Calu3 (cell line): ENCODE data around the gene ARMC12. TPM values are rescaled to one million over a fixed set of nuclear protein-coding genes. Genes with fewer than 3 reads are reported as not detected.

Source experiments
- BruUV-seq: library from RNA; stranded (reverse); fragments of 400-500 nt; replicated peaks from 2 replicates; lab custom pipeline; 2021; lab: Mats Ljungman, UMichigan
- CTCF ChIA-PET: fragments of 300-600 bp; sonication (Branson Sonifier 250); formaldehyde crosslinking; loops from one replicate; lab custom pipeline; 2022; ENCODE audit warnings: antibody characterized with exemption; lab: Charles Lee
- DNase-seq: peaks from one replicate; pipeline ENCODE4 v3.0.0; 2022
- H3K27ac Mint-ChIP-seq: one replicate; pipeline ENCODE4 v1.8.0; 2022; ENCODE audit warnings: mixed read lengths; ENCODE audit not compliant: unreplicated experiment
- H3K27me3 Mint-ChIP-seq: one replicate; pipeline ENCODE4 v1.8.0; 2022; ENCODE audit warnings: mixed read lengths; ENCODE audit not compliant: unreplicated experiment
- H3K36me3 Mint-ChIP-seq: one replicate; pipeline ENCODE4 v1.8.0; 2022; ENCODE audit warnings: mild to moderate bottlenecking, moderate library complexity, mixed read lengths; ENCODE audit not compliant: insufficient read depth, unreplicated experiment
- H3K4me1 Mint-ChIP-seq: one replicate; pipeline ENCODE4 v1.8.0; 2022; ENCODE audit warnings: mild to moderate bottlenecking, low read depth, mixed read lengths; ENCODE audit not compliant: unreplicated experiment
- H3K4me3 Mint-ChIP-seq: one replicate; pipeline ENCODE4 v1.8.0; 2022; ENCODE audit warnings: mild to moderate bottlenecking, low read depth, moderate library complexity, mixed read lengths; ENCODE audit not compliant: unreplicated experiment
- H3K9me3 Mint-ChIP-seq: one replicate; pipeline ENCODE4 v1.8.0; 2022; ENCODE audit warnings: low read depth, mixed read lengths; ENCODE audit not compliant: unreplicated experiment
- CTCF ChIP-seq: fragments of 200-600 bp; IDR thresholded peaks from one replicate; pipeline ENCODE4 v1.8.0; 2022; ENCODE audit warnings: antibody characterized with exemption; ENCODE audit not compliant: unreplicated experiment
- intact Hi-C: fragments of 100-400 bp; cut with micrococcal nuclease; formaldehyde crosslinking; loops from one replicate; pipeline ENCODE4 v1.10.0; 2022; ENCODE audit not compliant: unreplicated experiment
- total RNA-seq: library from RNA; stranded (reverse); gene quantifications from 2 replicates; pipeline ENCODE4 v1.2.3, GENCODE V29; 2022

ARMC12 gene
- total RNA-seq, 1 experiment from 2014 or later, result not detected

DNA sequence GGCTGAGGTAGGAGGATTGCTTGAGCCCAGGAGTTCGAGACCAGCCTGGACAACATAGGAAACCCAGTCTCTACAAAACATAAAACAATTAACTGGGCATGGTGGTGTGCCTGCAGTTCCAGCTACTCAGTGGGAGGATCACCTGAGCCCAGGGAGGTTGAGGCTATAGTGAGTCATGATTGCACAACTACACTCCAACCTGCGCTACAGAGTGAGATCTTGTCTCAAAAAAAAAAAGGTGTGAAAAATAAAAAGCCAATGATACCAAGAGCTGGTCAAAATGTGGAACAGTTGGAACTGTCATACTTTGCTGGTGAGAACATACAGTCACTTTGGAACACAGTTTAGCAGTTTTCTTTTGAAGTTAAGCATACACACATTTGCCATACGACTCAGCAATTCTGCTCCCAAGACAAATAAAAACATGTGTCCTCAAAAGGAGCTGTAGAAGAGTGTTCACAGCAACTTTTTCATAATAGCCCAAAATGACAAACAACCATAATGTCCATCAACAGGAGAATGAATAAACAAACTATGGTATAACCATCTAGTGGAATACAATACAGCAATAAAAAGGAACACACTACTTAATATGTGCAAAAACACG, 26.5 kb upstream of the ARMC12 start:
- intact Hi-C loops, result no loop called here
- CTCF ChIA-PET, result interaction anchor here (0.7 to 1.6 kb wide), 2 partner anchors 26 to 325 kb away, joined by 3 read pairs; no protein-coding TSS in a partner anchor
- no peaks in the 10 kb centered on the region for H3K9me3 Mint-ChIP-seq
- BruUV-seq, result no TSS peak
- no peak for TF ChIP-seq CTCF
- H3K36me3 Mint-ChIP-seq, result no peaks in the 10 kb centered on the region
- peaks cover 11% of the 10 kb centered on the region for H3K4me1 Mint-ChIP-seq
- H3K27me3 Mint-ChIP-seq, result peaks cover 4% of the 10 kb centered on the region
- no peak overlapping the region for H3K4me3 Mint-ChIP-seq
- no peak for DNase-seq
- H3K27ac Mint-ChIP-seq, result no peak overlapping the region

- no peak for DNase-seq
- intact Hi-C loops, result no loop called here
- no peak for TF ChIP-seq CTCF
- H3K4me1 Mint-ChIP-seq, result peaks cover 11% of the 10 kb centered on the region
- H3K27me3 Mint-ChIP-seq, result peaks cover 18% of the 10 kb centered on the region
- CTCF ChIA-PET, result no interaction called here
- no peaks in the 10 kb centered on the region for H3K9me3 Mint-ChIP-seq
- no TSS peak for BruUV-seq
- H3K36me3 Mint-ChIP-seq, result no peaks in the 10 kb centered on the region
- no peak overlapping the region for H3K27ac Mint-ChIP-seq
- H3K4me3 Mint-ChIP-seq, result no peak overlapping the region
Observed at GRCh38 chr6:35711731-35712130, 25.1 kb upstream of the ARMC12 start.

GRCh38 chr6:35713006-35713767, 23.6 kb upstream of the ARMC12 start:
- TF ChIP-seq CTCF, result no peak
- no peak for DNase-seq
- H3K27ac Mint-ChIP-seq, result no peak overlapping the region
- no peak overlapping the region for H3K4me3 Mint-ChIP-seq
- peaks cover 32% of the 10 kb centered on the region for H3K27me3 Mint-ChIP-seq
- H3K4me1 Mint-ChIP-seq, result peaks cover 11% of the 10 kb centered on the region
- intact Hi-C loops, result no loop called here
- H3K36me3 Mint-ChIP-seq, result no peaks in the 10 kb centered on the region
- CTCF ChIA-PET, result interaction anchor here (0.5 kb wide), 1 partner anchor 30 kb away, joined by 3 read pairs; no protein-coding TSS in a partner anchor
- no peaks in the 10 kb centered on the region for H3K9me3 Mint-ChIP-seq
- BruUV-seq, result no TSS peak

- BruUV-seq, result no TSS peak
- Mint-ChIP-seq H3K27ac (no peak overlapping the region), H3K36me3 (no peaks in the 10 kb centered on the region), H3K27me3 (peaks cover 47% of the 10 kb centered on the region), H3K9me3 (no peaks in the 10 kb centered on the region), H3K4me3 (no peak overlapping the region), H3K4me1 (no peaks in the 10 kb centered on the region)
- DNase-seq, result no peak
- intact Hi-C loops, result no loop called here
- no peak for TF ChIP-seq CTCF
- CTCF ChIA-PET, result no interaction called here
Observed at GRCh38 chr6:35716798-35717197, 20.0 kb upstream of the ARMC12 start.
